NCI-H146 treated with DMSO at 0.1 percent for 48 hours (cell line): ENCODE measurements around the gene CPNE4.

Experiments used
- DNase-seq: peaks from one replicate; lab custom pipeline; 2025; ENCODE audit not compliant: unreplicated experiment; lab: John Stamatoyannopoulos, UW

CPNE4 gene

DNA sequence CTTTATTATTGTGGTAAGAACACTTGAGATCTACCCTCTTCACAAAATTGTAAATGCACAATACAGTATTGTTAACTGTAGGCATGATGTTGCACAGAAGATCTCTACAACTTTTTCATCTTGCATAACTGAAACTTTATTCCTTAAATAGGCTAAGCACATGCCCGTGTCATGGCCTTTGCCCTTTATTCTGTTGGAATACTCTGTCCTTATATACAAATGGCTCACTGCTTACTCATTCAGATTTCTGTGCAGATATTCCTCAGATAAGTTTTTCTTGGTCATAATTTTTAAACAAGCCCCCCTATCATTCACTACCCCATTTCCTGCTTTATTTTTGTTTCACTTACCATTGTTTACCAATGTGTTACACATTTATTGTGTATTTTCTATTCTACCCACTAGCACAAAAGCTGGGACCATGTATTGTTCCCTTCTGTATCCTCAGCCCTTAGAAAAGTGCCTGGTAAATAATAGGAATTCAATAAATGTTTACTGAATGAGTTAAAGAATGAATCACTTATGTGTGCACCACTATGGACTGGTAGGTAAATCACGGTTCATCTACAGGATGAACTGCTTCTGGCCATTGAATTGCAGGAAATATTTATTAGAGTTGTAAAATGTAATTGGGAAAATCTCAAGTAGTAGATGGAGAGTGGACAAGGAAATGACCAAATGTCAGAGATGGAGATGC, 151.0 kb downstream of the CPNE4 start:
- no peak for DNase-seq

DNA sequence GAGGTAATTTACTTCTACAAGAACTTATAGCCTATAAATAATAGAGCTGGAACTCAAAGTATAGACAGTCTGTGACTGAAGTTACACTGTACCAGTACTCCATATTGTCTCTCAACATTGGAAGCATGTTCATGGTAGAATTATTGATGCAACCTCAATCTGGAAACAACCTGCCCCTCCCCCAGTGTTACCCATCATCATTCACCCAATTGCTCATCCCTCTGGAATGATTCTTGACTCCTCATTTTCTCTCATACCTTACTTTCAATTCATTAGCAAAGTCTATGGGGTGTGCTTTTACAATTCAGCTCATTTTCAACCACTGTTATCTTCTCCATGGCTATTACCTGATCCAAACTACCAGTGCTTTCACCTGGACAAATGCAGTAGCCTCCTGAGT, 151.7 kb downstream of the CPNE4 start:
- DNase-seq: no peak

DNA sequence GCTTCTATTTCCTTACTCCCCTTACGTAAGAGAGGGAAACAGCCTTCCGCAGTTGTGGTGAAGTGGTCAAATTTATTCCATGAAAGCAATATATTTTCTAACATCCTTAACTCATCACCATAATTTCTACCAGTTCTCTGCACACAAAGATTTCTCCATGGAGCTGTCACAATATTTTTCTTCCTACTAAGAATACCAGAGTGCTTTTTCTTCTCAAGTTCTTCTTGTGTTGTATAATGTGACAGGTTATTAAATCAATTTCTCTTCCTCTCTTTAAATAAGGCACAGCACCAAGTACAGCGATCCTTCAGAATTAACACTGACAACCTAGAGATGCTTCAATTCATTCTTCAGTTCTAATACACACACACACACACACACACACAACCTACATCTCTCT, 153.0 kb downstream of the CPNE4 start:
- no peak for DNase-seq

DNA sequence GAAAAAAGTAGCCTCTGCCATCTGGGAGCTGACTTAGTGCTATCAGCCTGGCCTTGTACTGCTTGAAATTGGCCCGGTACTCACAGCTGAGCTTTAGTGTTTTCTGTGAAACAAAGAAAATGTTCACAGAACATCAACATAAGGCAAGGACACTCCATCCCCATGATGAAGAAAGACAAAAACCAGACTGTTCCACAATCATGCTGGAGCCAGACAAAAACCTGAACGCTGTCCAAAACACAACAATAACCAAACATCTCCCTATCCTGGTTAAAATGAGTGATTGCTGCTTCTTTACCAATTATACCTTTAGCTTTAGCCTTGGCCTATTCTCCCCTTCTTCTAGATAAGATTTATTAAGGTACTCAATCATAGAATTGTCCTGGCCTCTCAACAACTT, 153.9 kb downstream of the CPNE4 start:
- DNase-seq: no peak

DNA sequence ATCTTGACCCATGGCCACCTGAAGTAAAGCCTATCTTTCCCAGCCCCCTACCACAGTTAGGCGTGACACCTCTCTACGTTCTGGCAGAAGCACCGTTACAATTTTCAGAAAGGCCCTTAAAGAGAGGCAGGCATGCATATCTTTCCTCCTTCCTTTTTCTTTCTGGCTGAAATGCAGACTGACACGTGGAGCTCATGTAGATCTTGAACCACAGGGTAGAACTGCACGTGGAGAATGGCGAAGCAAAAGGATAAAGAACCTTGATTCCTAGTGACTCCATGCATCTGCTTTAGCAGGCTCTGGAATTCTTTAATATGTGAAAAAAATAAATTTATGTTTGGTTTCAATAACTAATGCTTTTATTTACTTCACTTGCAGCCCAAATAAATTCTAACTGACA, 166.6 kb downstream of the CPNE4 start:
- DNase-seq: no peak

DNA sequence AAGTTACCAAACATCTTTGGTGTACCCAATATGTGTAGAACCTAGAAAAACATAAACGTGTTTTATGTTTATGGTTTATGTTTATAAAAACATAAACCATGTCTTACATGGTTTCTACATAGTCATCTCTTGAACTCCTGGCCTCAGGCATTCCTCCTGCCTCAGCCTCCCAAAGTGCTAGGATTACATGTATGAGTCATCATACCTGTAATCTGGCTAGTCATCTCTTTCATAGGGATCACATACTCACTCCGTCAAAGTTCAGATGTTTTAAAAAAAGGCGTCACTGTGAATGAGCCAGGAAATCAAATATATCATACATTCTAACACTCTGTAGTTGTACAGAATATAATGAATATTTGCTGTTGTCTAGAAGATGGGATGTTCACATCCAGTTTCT, 178.6 kb downstream of the CPNE4 start:
- no peak for DNase-seq

DNA sequence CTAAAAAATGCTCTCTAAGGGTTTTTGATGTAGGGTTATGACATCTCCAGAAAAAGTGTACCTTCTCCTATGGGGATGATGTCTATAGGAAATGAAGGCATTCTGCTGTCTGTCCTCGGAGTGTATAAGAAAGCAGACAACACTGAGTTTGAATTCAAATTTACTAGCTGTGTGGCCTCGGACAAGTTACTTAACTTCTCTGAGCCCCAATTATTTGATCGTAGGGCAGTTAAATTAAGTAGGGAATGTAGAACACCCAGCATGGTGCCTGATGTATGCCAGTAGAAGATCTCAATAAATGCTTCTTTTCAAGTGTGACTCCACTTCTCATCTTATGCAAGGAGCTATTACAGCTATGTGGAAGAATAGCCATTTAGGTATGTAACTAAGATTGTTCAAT, 184.6 kb downstream of the CPNE4 start:
- no peak for DNase-seq

DNA sequence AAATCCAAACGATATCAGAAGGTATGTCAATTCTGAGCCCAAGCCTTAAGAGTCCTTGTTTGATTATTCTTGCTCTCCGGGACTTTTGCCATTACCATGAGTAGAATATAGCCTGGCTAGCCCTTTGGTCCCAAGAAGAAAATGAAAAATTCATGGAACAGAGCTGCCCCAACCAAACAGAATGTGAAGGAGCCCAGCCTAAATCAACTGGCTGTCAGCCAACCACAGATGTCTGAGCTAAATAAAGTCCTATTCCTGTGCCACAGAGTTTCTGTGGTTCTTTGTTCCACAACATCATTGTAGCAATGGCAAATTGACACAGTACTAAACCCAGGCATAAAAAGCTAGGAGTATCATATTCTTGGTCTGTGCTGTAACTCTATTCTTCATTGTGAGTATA, 185.2 kb downstream of the CPNE4 start:
- no peak for DNase-seq

DNA sequence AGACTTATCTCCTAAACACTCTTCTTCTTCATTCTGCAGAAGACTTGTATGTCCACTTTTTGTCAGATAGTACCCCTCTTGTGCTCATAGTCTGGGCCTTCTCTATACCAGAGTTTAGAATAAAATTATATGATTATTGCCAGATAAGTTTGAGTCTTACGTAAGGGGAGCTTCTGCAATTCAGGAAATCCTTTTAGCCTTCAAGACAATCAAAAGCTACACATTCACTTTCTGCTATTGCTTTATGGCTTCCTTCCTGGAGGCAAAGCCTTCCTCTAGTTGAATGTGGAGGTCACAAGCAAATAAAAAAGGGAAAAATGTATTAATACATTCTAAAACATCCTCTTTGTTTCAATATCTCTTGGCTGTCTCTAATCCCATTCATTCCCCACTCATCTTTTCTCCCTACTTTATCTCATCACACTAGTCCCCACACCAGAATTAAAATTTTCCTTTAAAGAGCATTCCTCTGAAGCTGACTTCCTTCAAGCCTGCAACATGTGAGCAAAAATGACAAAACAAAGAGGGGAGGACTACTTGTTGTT, 186.8 kb downstream of the CPNE4 start:
- no peak for DNase-seq

DNA sequence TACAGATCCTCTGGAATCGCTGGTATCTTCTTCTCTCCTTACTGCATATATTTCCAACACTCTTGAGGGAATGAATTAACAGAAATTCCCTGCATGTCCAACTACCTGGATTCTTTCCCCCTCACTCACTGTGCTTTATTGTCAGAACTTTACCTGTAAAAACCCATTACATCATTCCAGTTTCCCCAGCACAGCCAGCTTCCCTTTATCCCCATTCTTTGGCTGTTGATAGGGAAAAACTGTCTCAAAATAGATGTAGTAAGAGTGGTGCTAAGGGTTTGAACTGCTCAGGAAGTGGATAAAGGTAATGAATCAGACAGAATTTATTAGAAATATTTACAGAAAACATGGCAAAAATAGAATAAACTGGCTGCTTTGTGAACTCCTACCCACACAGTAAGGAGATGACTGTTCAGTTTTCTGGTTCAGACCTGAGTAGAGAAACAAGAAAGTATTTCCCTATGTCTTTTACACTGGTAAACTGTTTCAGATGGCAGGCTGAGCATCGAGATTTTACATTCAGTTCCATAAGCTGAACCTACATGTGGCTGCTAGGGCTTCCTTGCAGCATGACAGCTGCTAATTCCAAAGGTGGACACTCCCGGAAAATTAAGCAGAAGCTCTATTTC, 188.4 kb downstream of the CPNE4 start:
- no peak for DNase-seq

DNA sequence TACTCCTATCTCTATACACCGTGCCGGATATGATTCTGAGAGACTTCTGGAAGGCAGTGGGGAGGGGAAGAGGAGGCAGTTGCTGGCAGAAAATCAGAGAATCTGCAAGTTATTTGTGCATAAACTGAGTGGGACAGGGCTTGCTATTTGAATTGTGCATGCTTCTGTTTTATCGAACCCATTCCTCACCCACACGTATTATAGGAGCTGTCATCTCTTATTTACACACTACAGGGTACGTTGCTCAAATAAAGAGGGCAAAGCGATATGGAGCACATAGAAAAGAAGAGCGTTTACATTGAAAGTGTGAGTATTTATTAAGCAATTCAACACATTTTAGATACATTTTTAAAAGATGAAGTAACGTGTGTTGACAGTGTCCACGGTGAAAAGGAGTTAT, 191.6 kb downstream of the CPNE4 start:
- no peak for DNase-seq

DNA sequence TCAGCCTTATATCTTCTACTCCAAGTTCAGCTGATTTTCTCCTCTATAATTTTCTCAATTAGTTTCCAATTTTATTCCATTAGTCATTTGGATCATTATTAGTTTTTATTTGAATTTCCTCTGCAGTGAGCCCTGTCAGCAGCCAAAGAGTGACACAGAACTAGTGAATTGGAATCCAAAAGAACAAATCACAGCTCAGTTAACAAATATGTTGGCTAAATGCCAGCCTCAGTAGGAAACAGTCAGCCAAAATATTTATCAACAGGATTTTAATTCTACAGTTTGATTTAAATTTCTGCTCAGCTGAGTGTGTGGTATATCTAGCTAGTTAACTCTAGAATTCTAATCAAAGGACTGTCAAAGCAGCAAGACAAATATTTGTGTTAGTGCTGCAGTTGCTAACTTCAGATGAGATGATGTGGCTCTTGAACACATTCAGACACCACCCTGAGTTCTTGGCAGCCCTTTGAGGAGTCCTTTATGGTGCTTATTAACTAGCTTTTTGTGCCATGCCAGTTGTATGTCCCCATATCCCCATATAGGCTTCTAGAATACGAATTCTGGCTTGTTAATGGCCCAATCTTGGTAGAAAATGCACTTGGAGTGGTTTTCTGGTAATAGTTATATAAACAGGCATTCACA, 194.5 kb downstream of the CPNE4 start:
- DNase-seq: no peak

DNA sequence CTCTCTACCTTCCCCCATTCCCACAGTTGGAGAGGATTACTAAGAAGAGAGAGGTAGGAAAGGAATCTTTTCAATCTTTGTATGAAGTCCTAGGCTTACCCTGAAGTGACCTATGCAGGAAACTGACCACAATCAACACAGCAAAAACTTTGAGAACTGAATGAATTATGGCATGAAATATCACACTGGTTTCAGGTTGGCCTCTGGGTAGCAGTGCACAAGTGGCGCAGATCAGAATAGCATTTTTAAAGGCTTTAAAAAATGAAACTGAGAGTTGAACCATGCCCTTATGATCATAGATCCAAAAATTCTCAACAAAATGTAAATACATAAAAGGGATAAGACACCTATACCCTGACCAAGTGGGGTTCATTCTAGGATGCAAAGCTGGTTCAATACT, 198.9 kb downstream of the CPNE4 start:
- DNase-seq: no peak

DNA sequence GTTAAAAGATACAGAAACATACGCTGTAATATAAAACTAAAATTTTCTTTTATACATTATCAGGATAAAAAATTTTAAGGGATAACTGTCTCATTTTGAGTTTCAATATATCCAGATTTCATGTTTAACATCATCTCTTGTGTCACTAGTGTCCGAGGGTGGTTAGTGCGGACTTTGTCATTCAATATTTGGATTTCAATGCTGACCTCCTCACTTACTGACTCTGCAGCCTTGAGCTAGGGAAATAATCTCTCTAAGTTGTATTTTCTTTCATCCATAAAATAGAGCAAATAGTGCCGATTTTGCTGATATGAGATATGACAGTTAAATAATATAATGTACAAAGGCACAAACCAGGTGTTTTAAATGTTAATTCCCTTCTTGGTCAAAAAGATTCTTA, 203.2 kb downstream of the CPNE4 start:
- no peak for DNase-seq

DNA sequence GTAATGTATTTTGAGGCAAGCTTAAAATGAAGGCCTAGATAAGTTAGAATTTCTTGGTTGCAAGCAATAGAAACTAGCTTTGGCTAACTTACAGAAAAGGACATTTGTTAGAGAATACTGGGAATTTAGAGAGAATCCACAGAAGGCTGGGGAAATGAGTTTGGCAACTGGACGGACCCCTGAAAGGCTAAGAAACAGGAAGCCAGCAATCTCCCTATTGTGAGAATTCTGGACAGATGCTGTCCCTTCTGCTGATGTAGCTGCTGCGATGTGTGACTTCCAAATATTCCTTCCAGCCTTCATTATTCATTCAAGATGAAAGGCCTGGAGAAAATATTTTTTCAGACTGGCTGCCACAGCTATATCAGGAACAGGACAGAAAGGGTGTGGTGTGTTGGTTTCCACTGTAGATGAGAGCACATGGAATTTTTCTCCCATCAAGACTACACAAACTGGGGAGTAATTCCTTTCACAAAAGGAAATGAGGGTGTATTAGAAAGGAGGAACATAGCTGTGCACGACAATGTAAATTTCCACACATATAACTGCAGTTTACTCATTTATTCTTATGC, 213.5 kb downstream of the CPNE4 start:
- DNase-seq: no peak

DNA sequence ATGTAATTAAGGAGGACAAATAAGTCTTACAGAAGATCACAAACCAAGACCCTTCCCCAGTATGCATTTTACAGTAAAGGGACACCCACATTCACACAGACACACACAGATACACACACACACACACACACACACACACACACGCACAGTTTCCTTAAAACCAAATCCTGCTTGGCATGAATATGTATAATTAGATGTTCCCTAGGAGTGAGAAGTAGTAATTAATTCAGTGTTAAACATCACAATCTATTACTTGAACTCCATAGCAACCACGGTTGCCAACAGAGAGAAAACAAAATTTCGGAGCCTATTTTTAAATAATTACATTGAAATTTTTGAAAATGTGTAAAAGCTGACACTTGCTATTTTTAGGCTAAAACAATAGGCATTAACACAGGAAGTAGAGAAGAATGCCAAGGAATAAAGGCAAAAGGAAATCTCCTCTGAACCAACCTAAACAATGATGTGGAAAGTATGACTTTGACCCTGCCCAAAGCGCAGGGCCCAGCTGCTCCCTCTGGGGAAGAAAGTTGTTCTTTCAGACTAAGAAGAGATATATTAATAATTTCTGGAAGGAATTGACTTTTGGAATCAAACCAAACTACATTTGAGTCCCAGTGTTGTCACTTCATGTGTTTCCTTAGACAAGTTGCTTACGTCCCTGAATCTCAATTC, 215.3 kb downstream of the CPNE4 start:
- DNase-seq: no peak

DNA sequence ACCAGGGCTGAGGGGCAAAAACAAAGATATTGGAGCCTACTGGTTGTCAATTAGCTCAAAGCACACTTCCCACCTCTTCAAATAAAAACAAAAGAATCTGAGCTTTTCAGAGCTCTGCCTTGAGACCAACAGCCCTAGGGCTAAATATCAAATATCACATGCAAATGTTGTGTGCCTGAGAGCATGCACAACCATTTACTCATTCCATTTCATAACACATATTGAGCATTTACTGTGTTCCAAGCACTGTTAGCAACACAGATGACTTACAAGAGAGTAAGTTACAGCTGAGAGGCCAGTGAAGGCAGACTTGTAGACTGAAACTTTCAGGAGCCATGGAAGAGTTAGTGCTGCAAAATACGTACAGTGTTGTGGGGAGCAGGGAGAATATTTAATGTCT, 222.4 kb downstream of the CPNE4 start:
- no peak for DNase-seq

DNA sequence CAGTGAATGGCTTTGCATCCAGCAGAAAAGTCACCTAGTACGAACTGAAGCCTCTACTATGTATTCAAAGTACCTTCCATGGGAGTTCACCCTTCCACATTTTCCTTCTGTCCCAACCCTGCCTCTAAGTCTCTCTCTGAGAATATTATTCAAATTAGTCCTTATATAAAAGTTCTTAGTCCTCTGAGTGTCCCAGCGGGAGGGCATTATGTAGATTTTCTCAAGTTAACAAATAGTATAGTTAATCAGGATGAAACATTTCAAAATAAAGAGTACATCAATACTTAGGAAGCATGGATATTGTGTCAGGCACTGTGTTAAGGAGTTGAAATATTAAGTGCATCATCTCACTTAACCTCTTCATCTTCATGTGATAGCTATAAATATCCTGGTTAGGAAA, 223.3 kb downstream of the CPNE4 start:
- no peak for DNase-seq

DNA sequence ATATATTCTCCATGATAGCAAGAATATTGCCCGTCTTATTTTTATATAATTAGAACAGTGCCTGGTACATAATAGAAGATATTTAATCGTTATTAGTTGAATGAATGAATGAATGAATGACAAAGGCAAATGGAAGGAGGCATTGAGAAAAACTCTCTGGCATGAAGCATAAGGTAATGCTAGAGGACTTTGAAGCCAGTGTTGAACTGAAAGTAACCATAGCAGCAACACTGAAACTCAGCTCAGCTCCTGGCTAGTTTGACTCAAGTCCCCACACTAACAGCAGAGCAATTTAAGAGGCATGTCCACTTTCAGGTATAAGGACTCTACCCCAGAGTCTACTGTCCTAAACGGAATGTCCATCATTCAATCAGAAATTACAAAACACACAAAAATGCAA, 227.0 kb downstream of the CPNE4 start:
- DNase-seq: no peak

DNA sequence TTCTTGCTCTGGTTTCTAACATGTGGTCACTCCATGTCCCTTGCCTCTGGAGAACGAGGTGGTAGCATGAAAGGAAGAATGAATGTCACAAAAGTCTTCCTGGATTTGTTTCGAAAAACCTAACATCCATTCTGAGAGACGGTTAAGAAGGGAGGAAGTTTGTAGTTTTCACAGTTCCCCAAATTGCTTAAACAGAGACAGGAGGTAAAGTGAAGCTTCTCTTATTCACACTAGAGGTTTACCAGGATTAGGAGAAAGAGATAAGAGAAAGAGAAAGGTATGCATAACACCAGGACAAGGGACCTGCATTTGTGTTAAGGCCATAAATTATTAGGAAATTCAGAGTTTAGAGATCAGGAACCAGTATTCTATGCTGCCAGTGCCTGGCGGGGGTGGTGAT, 228.1 kb downstream of the CPNE4 start:
- no peak for DNase-seq

DNA sequence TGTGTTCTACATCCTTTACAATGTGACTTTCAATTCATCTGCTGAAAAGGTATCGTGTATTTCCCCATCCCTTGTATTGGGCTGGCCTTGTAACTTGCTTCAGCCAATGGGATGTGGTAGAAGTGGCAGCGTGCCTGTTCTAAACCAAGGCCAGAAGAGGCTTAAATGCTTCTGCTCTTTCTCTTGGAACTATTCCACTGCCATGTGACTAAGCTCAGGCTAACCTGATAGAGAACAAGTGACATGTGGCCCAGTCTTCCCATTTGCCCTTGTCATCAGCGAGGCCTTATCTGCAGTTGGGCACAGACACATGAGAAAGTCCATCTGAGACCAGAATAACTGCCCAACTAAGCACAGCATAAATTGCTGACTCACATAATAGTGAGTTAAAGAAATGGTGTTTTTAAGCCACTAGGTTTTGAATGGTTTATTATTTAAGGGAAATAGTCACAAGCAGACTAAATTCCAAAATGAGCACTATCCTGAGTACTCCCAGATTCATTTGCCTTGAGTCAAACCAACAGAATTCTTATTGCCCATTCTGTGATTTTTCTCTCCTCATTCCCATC, 230.2 kb downstream of the CPNE4 start:
- DNase-seq: no peak
